Endothelial cell of umbilical vein (primary cell): Measurements from ENCODE around the gene KIRREL1. TPM values are rescaled to one million over a fixed set of nuclear protein-coding genes. Genes with fewer than 3 reads are reported as not detected.

ENCODE experiments used
- BruUV-seq: library from RNA; stranded (reverse); fragments of 400-500 nt; replicated peaks from 2 replicates; lab custom pipeline; 2021; lab: Mats Ljungman, UMichigan
- CTCF ChIA-PET: fragments of 300-600, 350-600 bp; sonication (Branson Sonifier 250); formaldehyde crosslinking; loops from one replicate; lab custom pipeline; 2021; ENCODE audit warnings: antibody characterized with exemption, inconsistent platforms; lab: Charles Lee
- POLR2A ChIA-PET: fragments of 300-600, 350-600 bp; sonication (Branson Sonifier 250); formaldehyde crosslinking; loops from one replicate; lab custom pipeline; 2021; ENCODE audit warnings: antibody characterized with exemption, inconsistent platforms; lab: Charles Lee
- DNase-seq: peaks from one replicate; pipeline ENCODE4 v3.0.0-alpha.2; 2011; ENCODE audit warnings: low read depth, low spot score
- FAIRE-seq: peaks from 2 replicates; lab custom pipeline; 2011; peaks lifted over from hg19 to GRCh38; lab: Jason Lieb, UNC
- H2AFZ ChIP-seq: 2 replicates; pipeline ENCODE4 v1.6.0; 2012; ENCODE audit warnings: low read depth, low read length, control low read depth, inconsistent platforms
- H3K27ac ChIP-seq: 2 replicates; pipeline ENCODE4 v1.5.1; 2011; ENCODE audit warnings: low read depth, mild to moderate bottlenecking, control low read depth, low read length, moderate library complexity; ENCODE audit not compliant: insufficient read depth
- H3K27me3 ChIP-seq, 2 experiments: 2 replicates each; pipeline versions ENCODE4 v1.6.0 to v1.6.1; 2011; ENCODE audit warnings: low read length in 2 of 2, mixed read lengths in 1 of 2; ENCODE audit not compliant: control insufficient read depth in 2 of 2, insufficient read depth in 2 of 2
- H3K36me3 ChIP-seq, 2 experiments: 2 replicates in 1 of 2; 3 replicates in 1 of 2; pipeline ENCODE4 v1.5.1; 2011; ENCODE audit warnings: low read length in 2 of 2, mild to moderate bottlenecking in 1 of 2, moderate library complexity in 1 of 2; ENCODE audit not compliant: control insufficient read depth in 2 of 2, insufficient read depth in 2 of 2; ENCODE audit errors: extremely low read depth in 1 of 2
- H3K4me1 ChIP-seq: 3 replicates; pipeline ENCODE4 v1.5.1; 2011; ENCODE audit warnings: mild to moderate bottlenecking, low read length; ENCODE audit not compliant: control insufficient read depth, insufficient read depth; ENCODE audit errors: extremely low read depth
- H3K4me2 ChIP-seq: 2 replicates; pipeline ENCODE4 v1.6.1; 2011; ENCODE audit warnings: low read length, control low read depth, mixed read lengths; ENCODE audit not compliant: insufficient read depth
- H3K4me3 ChIP-seq, 3 experiments: fragments of 200-600 bp in 1 of 3; sonication (generic), shearing (Covaris generic) in 1 of 3; replicated peaks in 1 of 3; 2 replicates each; pipeline ENCODE4 v1.5.1; 2011 to 2016; ENCODE audit warnings: control low read depth in 3 of 3, low read length in 3 of 3, mild to moderate bottlenecking in 2 of 3, inconsistent platforms in 1 of 3, low read depth in 1 of 3, moderate library complexity in 1 of 3; ENCODE audit not compliant: insufficient read depth in 1 of 3
- H3K79me2 ChIP-seq: 2 replicates; pipeline ENCODE4 v1.6.0; 2012; ENCODE audit warnings: low read length, inconsistent platforms; ENCODE audit not compliant: control insufficient read depth, insufficient read depth
- H3K9ac ChIP-seq: replicated peaks from 2 replicates; pipeline ENCODE3; 2011; ENCODE audit warnings: low read length, control low read depth; ENCODE audit not compliant: insufficient read depth; ENCODE audit errors: extremely low read depth
- H3K9me1 ChIP-seq: replicated peaks from 3 replicates; pipeline ENCODE4 v1.6.0; 2011; ENCODE audit warnings: mild to moderate bottlenecking, low read length; ENCODE audit not compliant: control insufficient read depth, insufficient read depth; ENCODE audit errors: extremely low read depth
- H3K9me3 ChIP-seq: replicated peaks from 2 replicates; pipeline ENCODE4 v1.5.1; 2012; ENCODE audit warnings: low read length, inconsistent platforms; ENCODE audit not compliant: control insufficient read depth, insufficient read depth
- H4K20me1 ChIP-seq: replicated peaks from 2 replicates; pipeline ENCODE3; 2011; ENCODE audit warnings: mild to moderate bottlenecking, low read length; ENCODE audit not compliant: control insufficient read depth, insufficient read depth; ENCODE audit errors: extremely low read depth
- CTCF ChIP-seq, 2 donors: IDR thresholded peaks; 1 replicate in 1 of 2; 2 replicates in 1 of 2; pipeline ENCODE4 v1.5.1; 2011; ENCODE audit warnings: low read length in 2 of 2, mild to moderate bottlenecking in 2 of 2, moderate library complexity in 2 of 2, control low read depth in 1 of 2, inconsistent platforms in 1 of 2, low read depth in 1 of 2; ENCODE audit not compliant: insufficient read depth in 1 of 2; ENCODE audit errors: extremely low read depth in 1 of 2
- EZH2 ChIP-seq: IDR thresholded peaks from 2 replicates; pipeline ENCODE4 v1.6.1; 2012; ENCODE audit warnings: borderline replicate concordance, low read depth, mild to moderate bottlenecking, moderate library complexity, low read length, inconsistent platforms; ENCODE audit not compliant: severe bottlenecking
- FOS ChIP-seq: IDR thresholded peaks from 2 replicates; pipeline ENCODE4 v1.6.1; 2011; ENCODE audit warnings: mild to moderate bottlenecking, low read length, moderate library complexity, borderline replicate concordance; ENCODE audit not compliant: insufficient read depth
- GATA2 ChIP-seq: IDR thresholded peaks from 2 replicates; pipeline ENCODE4 v1.7.0; 2011; ENCODE audit warnings: low read depth, mild to moderate bottlenecking, moderate library complexity, mixed read lengths, low read length; ENCODE audit not compliant: insufficient read length, insufficient read depth
- JUN ChIP-seq: IDR thresholded peaks from 2 replicates; pipeline ENCODE4 v1.6.1; 2011; ENCODE audit warnings: borderline replicate concordance, low read depth; ENCODE audit not compliant: insufficient read length, insufficient read depth
- MAX ChIP-seq: IDR thresholded peaks from 2 replicates; pipeline ENCODE4 v1.6.1; 2011; ENCODE audit not compliant: insufficient read depth, insufficient read length
- MYC ChIP-seq: IDR thresholded peaks from one replicate; pipeline ENCODE4 v1.6.1; 2011; ENCODE audit warnings: mild to moderate bottlenecking, low read depth, low read length
- POLR2A ChIP-seq: IDR thresholded peaks from 2 replicates; pipeline ENCODE4 v1.6.1; 2012; ENCODE audit warnings: low read depth, mild to moderate bottlenecking, control low read depth, low read length
- POLR2AphosphoS5 ChIP-seq: IDR thresholded peaks from 2 replicates; pipeline ENCODE4 v1.6.1; 2012; ENCODE audit warnings: low read depth, mild to moderate bottlenecking, control low read depth, low read length, moderate library complexity; ENCODE audit not compliant: insufficient read depth
- dilution Hi-C: fragments of 300-500 bp; cut with MboI; formaldehyde crosslinking; loops from one replicate; pipeline ENCODE4 v1.15.0; 2019; ENCODE audit warnings: low sequenced_read_pairs; ENCODE audit not compliant: extremely low pct_ligation_motif_present
- intact Hi-C: fragments of 100-400 bp; cut with micrococcal nuclease; formaldehyde crosslinking; loops from one replicate; pipeline ENCODE4 v1.10.0; 2022
- polyA plus RNA-seq, 4 experiments: library from polyadenylated mRNA; depleted of rRNA in 3 of 4; stranded (reverse) in 3 of 4; unstranded in 1 of 4; fragments of >200 nt; gene quantifications; 2 replicates each; pipeline versions ENCODE4 v1.2.1 to v1.2.3, GENCODE V29; 2011 to 2012; ENCODE audit warnings: missing spikeins in 1 of 4
- total RNA-seq: library from RNA; stranded (reverse); gene quantifications from 2 replicates; pipeline ENCODE4 v1.2.3, GENCODE V29; 2021

The KIRREL1 gene
- total and polyA plus RNA-seq, 2 donors (not counting 3 experiments of a cell fraction or from before 2014, with no cell fraction given): 35.6 to 57.6 TPM

GRCh38 chr1:158025576-158026230 lies 32.3 kb downstream of the KIRREL1 start:
- Histone ChIP-seq H3K9me1 (no peaks in the 10 kb centered on the region), H4K20me1 (no peaks in the 10 kb centered on the region), H3K4me2 (no peak overlapping the region), H3K27ac (no peak overlapping the region), H3K36me3 (no peaks in the 10 kb centered on the region), H2AFZ (no peak overlapping the region), H3K9ac (no peak overlapping the region), H3K27me3 (no peaks in the 10 kb centered on the region), H3K9me3 (no peaks in the 10 kb centered on the region), H3K4me1 (peaks cover 16% of the 10 kb centered on the region), H3K4me3 (no peak overlapping the region), H3K79me2 (peaks cover 29% of the 10 kb centered on the region)
- intact Hi-C loops (no loop called here), dilution Hi-C loops (no loop called here)
- no peak for FAIRE-seq
- TF ChIP-seq EZH2 (no peak), GATA2 (no peak), FOS (no peak), MAX (no peak), JUN (no peak), POLR2A (no peak), CTCF (IDR thresholded peaks at IDR 0.05; ENCODE audit: extremely low read depth in 1 of 2, insufficient read depth in 1 of 2, low read depth in 1 of 2, low read length in 2 of 2) (no peak), POLR2AphosphoS5 (no peak), MYC (no peak)
- no TSS peak for BruUV-seq
- CTCF ChIA-PET: interaction anchor here (0.8 to 2.3 kb wide), 4 partner anchors 9 to 62 kb away, joined by 3 to 5 read pairs (median 5); no protein-coding TSS in a partner anchor
- POLR2A ChIA-PET: no interaction called here
- DNase-seq: no peak
